Panc1 (cell line): ENCODE results near the gene ATXN1. TPM values are rescaled to one million over a fixed set of nuclear protein-coding genes. Genes with fewer than 3 reads are reported as not detected.
A peak's percentile ranks its signal among the peaks of the same experiment; 100 is the strongest.

Experiments used
- ATAC-seq: fragments of 200-7000 bp; cut with Tn5 transposase; 2 replicates; pipeline ENCODE4 v1.9.1; 2020; ENCODE audit warnings: mild to moderate bottlenecking, moderate library complexity
- BruUV-seq: library from RNA; stranded (reverse); fragments of 400-500 nt; replicated peaks from 2 replicates; lab custom pipeline; 2021; lab: Mats Ljungman, UMichigan
- CTCF ChIA-PET: fragments of 300-600 bp; sonication (Branson Sonifier 250); formaldehyde crosslinking; loops from one replicate; lab custom pipeline; 2022; ENCODE audit warnings: antibody characterized with exemption; lab: Charles Lee
- POLR2A ChIA-PET: fragments of 300-600 bp; sonication (Branson Sonifier 250); formaldehyde crosslinking; loops from one replicate; lab custom pipeline; 2022; ENCODE audit warnings: antibody characterized with exemption; lab: Charles Lee
- DNase-seq: peaks from one replicate; pipeline ENCODE4 v3.0.0-alpha.2; 2010; ENCODE audit warnings: low read depth, low spot score
- H3K27ac ChIP-seq: 2 replicates; pipeline ENCODE4 v1.5.1; 2011; ENCODE audit warnings: mild to moderate bottlenecking, low read length, inconsistent platforms
- H3K27me3 ChIP-seq: fragments of 200-500 bp; sonication (Bioruptor generic); 2 replicates; pipeline ENCODE4 v1.6.0; 2014; ENCODE audit warnings: low read length, inconsistent platforms; ENCODE audit not compliant: control insufficient read depth, insufficient read depth
- H3K36me3 ChIP-seq: fragments of 200-500 bp; sonication (Bioruptor generic); 2 replicates; pipeline ENCODE4 v1.5.1; 2014; ENCODE audit warnings: inconsistent platforms, mild to moderate bottlenecking, low read length, moderate library complexity; ENCODE audit not compliant: control insufficient read depth, insufficient read depth
- H3K4me1 ChIP-seq: 2 replicates; pipeline ENCODE4 v1.5.1; 2011; ENCODE audit warnings: inconsistent platforms, mild to moderate bottlenecking, low read length, moderate library complexity; ENCODE audit not compliant: control insufficient read depth, insufficient read depth
- H3K4me3 ChIP-seq, 2 experiments: 2 replicates each; pipeline ENCODE4 v1.5.1; 2011 to 2012; ENCODE audit warnings: low read depth in 2 of 2, low read length in 2 of 2, mild to moderate bottlenecking in 2 of 2, inconsistent platforms in 1 of 2, moderate library complexity in 1 of 2
- H3K9me3 ChIP-seq: fragments of 200-500 bp; sonication (Bioruptor generic); 2 replicates; pipeline ENCODE4 v1.5.1; 2014; ENCODE audit warnings: low read depth, mild to moderate bottlenecking, inconsistent platforms, low read length, moderate library complexity; ENCODE audit not compliant: control insufficient read depth, insufficient read depth
- CTCF ChIP-seq: fragments of 450-650 bp; IDR thresholded peaks from 2 replicates; pipeline ENCODE4 v1.5.1; 2017; ENCODE audit warnings: mild to moderate bottlenecking
- POLR2AphosphoS5 ChIP-seq: IDR thresholded peaks from 2 replicates; pipeline ENCODE4 v1.6.1; 2012; ENCODE audit warnings: mild to moderate bottlenecking, low read depth, low read length, moderate library complexity
- REST ChIP-seq, 2 experiments: IDR thresholded peaks; 2 replicates each; pipeline ENCODE4 v1.6.1; 2011 to 2012; ENCODE audit warnings: low read depth in 2 of 2, control low read depth in 1 of 2, low read length in 1 of 2, mild to moderate bottlenecking in 1 of 2, moderate library complexity in 1 of 2; ENCODE audit not compliant: insufficient read depth in 1 of 2
- SIN3A ChIP-seq: IDR thresholded peaks from 2 replicates; pipeline ENCODE4 v1.6.1; 2012; ENCODE audit warnings: low read depth, mild to moderate bottlenecking, low read length, moderate library complexity, borderline replicate concordance; ENCODE audit not compliant: insufficient read depth
- TCF7L2 ChIP-seq: IDR thresholded peaks from 2 replicates; pipeline ENCODE4 v1.6.1; 2011; ENCODE audit warnings: mild to moderate bottlenecking, low read depth, low read length, inconsistent platforms
- in situ Hi-C: cut with HindIII; loops from 2 replicates; pipeline ENCODE4 v1.10.0; 2016; ENCODE audit warnings: low sequenced_read_pairs, low pct_unique_long_range_greater_than_20kb
- intact Hi-C: fragments of 100-400 bp; cut with micrococcal nuclease; formaldehyde crosslinking; loops from one replicate; pipeline ENCODE4 v1.10.0; 2022; ENCODE audit not compliant: unreplicated experiment
- total RNA-seq: library from RNA; stranded (reverse); gene quantifications from one replicate; pipeline ENCODE4 v1.2.1, GENCODE V29; 2021; ENCODE audit not compliant: unreplicated experiment

ATXN1 gene
- total RNA-seq, 1 experiment from 2014 or later, result 67.1 TPM

- no peak for TF ChIP-seq POLR2AphosphoS5
- TF ChIP-seq CTCF, result no peak
- no peak for TF ChIP-seq TCF7L2
- no peak for TF ChIP-seq SIN3A
- no peak for TF ChIP-seq REST (IDR thresholded peaks at IDR 0.05; ENCODE audit: insufficient read depth in 1 of 2, low read depth in 2 of 2, low read length in 1 of 2)
- DNase-seq (no peak), ATAC-seq (no peak)
- Histone ChIP-seq H3K27me3 (no peaks in the 10 kb centered on the region), H3K9me3 (no peaks in the 10 kb centered on the region), H3K36me3 (no peaks in the 10 kb centered on the region), H3K4me3 (no peak overlapping the region), H3K4me1 (peaks cover 89% of the 10 kb centered on the region), H3K27ac (peak overlapping the region; percentile 60)
- BruUV-seq, result no TSS peak
- intact Hi-C loops, result no loop called here
- POLR2A ChIA-PET, result no interaction called here
- CTCF ChIA-PET, result interaction anchor here (0.5 kb wide), 1 partner anchor 143 kb away, joined by 5 read pairs; no protein-coding TSS in a partner anchor
- in situ Hi-C loops, result no loop called here
Observed at GRCh38 chr6:16673011-16673797, 88.1 kb downstream of the ATXN1 start.

GRCh38 chr6:16671302-16672289 is 89.7 kb downstream of the ATXN1 start:
- H3K27ac ChIP-seq, result peak overlapping the region; percentile 57
- ATAC-seq (no peak), DNase-seq (no peak)
- ChIA-PET CTCF (interaction anchor here (0.7 kb wide), 1 partner anchor 72 kb away, joined by 5 read pairs; no protein-coding TSS in a partner anchor), POLR2A (interaction anchor here (0.7 kb wide), 1 partner anchor 66 kb away, joined by 14 read pairs; no protein-coding TSS in a partner anchor)
- no peak for TF ChIP-seq POLR2AphosphoS5
- no peak for TF ChIP-seq SIN3A
- TF ChIP-seq REST (IDR thresholded peaks at IDR 0.05; ENCODE audit: insufficient read depth in 1 of 2, low read depth in 2 of 2, low read length in 1 of 2), result no peak
- TF ChIP-seq TCF7L2, result no peak
- TF ChIP-seq CTCF, result no peak
- peaks cover 77% of the 10 kb centered on the region for H3K4me1 ChIP-seq
- in situ Hi-C loops, result no loop called here
- H3K36me3 ChIP-seq, result no peaks in the 10 kb centered on the region
- intact Hi-C loops, result no loop called here
- no peaks in the 10 kb centered on the region for H3K27me3 ChIP-seq
- no TSS peak for BruUV-seq
- no peak overlapping the region for H3K4me3 ChIP-seq
- H3K9me3 ChIP-seq, result no peaks in the 10 kb centered on the region
